T-helper 17 cell (primary cell): Measurements from ENCODE around the gene MLN. TPM values are rescaled to one million over a fixed set of nuclear protein-coding genes. Genes with fewer than 3 reads are reported as not detected.

ENCODE experiments used
- ATAC-seq: fragments of 150-1000 bp; cut with Tn5 transposase; 2 replicates; pipeline ENCODE4 v1.10.0; 2021; ENCODE audit warnings: mild to moderate bottlenecking, moderate library complexity
- DNase-seq, 3 donors: peaks; one replicate each; pipeline versions ENCODE4 v3.0.0 to v3.0.0-alpha.2; 2020 to 2021
- H3K9me3 ChIP-seq: one replicate; pipeline ENCODE4 v1.7.0; 2013; ENCODE audit warnings: low read length, mild to moderate bottlenecking; ENCODE audit not compliant: control insufficient read depth, poor library complexity, severe bottlenecking
- H3K27ac Mint-ChIP-seq: one replicate; pipeline ENCODE4 v1.8.0; 2022; ENCODE audit warnings: mild to moderate bottlenecking, moderate library complexity, mixed read lengths
- H3K27me3 Mint-ChIP-seq: one replicate; pipeline ENCODE4 v1.8.0; 2022; ENCODE audit warnings: mixed read lengths
- H3K36me3 Mint-ChIP-seq: one replicate; pipeline ENCODE4 v1.8.0; 2022; ENCODE audit warnings: low read depth, mixed read lengths
- H3K4me1 Mint-ChIP-seq: one replicate; pipeline ENCODE4 v1.8.0; 2022; ENCODE audit warnings: mild to moderate bottlenecking, mixed read lengths
- H3K4me3 Mint-ChIP-seq: one replicate; pipeline ENCODE4 v1.8.0; 2022; ENCODE audit warnings: mild to moderate bottlenecking, moderate library complexity, mixed read lengths
- total RNA-seq, 4 donors: library from RNA in 2 of 4; stranded (reverse) in 2 of 4; gene quantifications; one replicate each; pipeline ENCODE4 v1.2.3 and lab custom pipeline; 2022 to 2026

Gene MLN
- total RNA-seq, 2 donors from 2014 or later: not detected

DNA sequence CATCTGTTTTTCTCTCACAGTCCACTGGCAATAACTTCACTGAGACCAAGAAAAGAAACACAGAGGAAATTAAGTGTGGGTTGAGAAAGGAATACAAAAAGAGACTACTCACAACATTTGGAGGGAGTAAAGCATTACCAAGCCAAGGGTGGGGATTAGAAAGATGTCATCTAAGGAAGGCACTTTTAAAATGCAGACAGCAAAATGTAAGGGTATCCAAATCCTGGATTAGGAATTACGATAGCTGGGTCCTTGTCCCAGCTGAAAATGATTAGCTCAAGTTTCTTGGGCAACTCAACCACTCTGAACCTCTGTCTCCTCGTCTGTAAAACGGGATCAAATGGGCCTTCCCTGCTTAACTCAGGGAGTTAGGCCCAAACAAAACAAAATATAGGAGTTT lies 17.1 kb downstream of the MLN start:
- no peaks in the 10 kb centered on the region for H3K9me3 ChIP-seq
- DNase-seq (no peak), ATAC-seq (no peak)
- peaks cover 47% of the 10 kb centered on the region for H3K4me1 Mint-ChIP-seq
- peaks cover 11% of the 10 kb centered on the region for H3K36me3 Mint-ChIP-seq
- peak overlapping the region; percentile 98 for H3K27ac Mint-ChIP-seq
- peak overlapping the region; percentile 99 for H3K4me3 Mint-ChIP-seq
- H3K27me3 Mint-ChIP-seq: no peaks in the 10 kb centered on the region

DNA sequence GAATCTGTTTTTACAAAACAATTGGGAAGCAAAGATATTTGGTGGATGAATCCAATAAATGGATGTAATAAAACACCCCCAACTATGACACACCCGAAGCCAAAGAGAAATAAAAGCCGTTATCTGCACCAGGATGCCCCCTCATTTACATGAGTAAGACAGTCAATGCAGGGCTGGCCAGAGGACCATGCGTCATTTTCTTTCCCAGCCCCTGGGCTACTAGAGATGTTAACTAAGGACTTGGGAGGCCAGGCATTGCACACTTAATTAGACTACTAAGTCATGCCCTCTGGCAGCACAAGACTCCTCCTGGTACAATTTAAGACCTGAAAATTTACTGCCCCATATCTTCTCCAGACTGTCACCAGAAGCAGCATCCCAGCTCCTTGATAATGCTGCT lies 18.0 kb downstream of the MLN start:
- no peaks in the 10 kb centered on the region for H3K9me3 ChIP-seq
- DNase-seq (no peak), ATAC-seq (no peak)
- peaks cover 11% of the 10 kb centered on the region for H3K36me3 Mint-ChIP-seq
- H3K27ac Mint-ChIP-seq: peak overlapping the region; percentile 98
- H3K27me3 Mint-ChIP-seq: no peaks in the 10 kb centered on the region
- peak overlapping the region; percentile 64 for H3K4me3 Mint-ChIP-seq
- H3K4me1 Mint-ChIP-seq: peaks cover 47% of the 10 kb centered on the region

DNA sequence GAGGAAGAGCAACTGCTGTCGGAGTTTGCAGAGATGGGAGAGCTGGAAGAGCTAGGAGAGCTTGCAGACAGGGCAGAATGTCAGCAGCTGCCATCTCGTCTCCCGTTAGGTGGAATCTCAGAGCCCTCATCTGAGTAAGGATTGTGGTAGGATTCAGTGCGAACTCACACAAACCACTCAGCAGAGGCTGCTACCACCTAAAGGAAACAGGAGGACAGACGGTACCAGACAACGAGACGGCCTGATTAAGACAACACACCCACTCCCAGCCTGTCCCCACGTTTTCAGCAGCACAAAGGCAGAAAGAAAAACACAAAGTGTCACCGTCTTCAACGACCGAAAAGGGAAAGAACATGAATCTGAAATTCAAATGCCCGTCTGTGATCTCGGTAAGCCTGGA lies 19.0 kb downstream of the MLN start:
- Mint-ChIP-seq H3K36me3 (peaks cover 11% of the 10 kb centered on the region), H3K4me3 (peak overlapping the region; percentile 57), H3K4me1 (peaks cover 45% of the 10 kb centered on the region), H3K27ac (no peak overlapping the region), H3K27me3 (no peaks in the 10 kb centered on the region)
- ATAC-seq (no peak), DNase-seq (no peak)
- H3K9me3 ChIP-seq: no peaks in the 10 kb centered on the region

- Mint-ChIP-seq H3K27me3 (no peaks in the 10 kb centered on the region), H3K4me1 (peaks cover 40% of the 10 kb centered on the region), H3K36me3 (peaks cover 11% of the 10 kb centered on the region), H3K4me3 (peak overlapping the region; percentile 57), H3K27ac (no peak overlapping the region)
- no peaks in the 10 kb centered on the region for H3K9me3 ChIP-seq
- DNase-seq (no peak), ATAC-seq (no peak)
Observed at GRCh38 chr6:33783781-33784520, 19.9 kb downstream of the MLN start.

DNA sequence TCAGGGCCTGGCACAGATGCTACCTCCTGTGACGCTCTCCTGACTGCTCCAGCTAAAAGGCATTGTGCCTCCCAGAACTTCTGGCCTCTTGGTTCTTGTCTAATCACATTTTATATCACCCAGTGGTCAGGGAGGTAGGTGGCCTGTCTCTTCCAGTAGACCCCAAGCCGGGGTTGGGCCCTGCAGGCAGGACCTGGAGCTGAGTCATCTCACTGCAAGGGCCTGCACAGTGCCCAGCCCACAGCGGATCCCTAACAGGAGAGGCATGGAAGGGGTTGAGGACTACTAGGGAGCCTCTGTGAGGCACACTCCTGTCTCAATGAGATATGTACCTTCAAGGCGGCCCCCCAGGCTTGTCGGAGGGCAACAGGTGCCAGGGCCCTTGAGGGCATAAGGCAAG lies 21.2 kb downstream of the MLN start:
- peaks cover 35% of the 10 kb centered on the region for H3K4me1 Mint-ChIP-seq
- H3K27me3 Mint-ChIP-seq: no peaks in the 10 kb centered on the region
- peak overlapping the region; percentile 89 for H3K27ac Mint-ChIP-seq
- H3K4me3 Mint-ChIP-seq: no peak overlapping the region
- DNase-seq: no peak
- H3K36me3 Mint-ChIP-seq: peaks cover 8% of the 10 kb centered on the region
- ATAC-seq: no peak
- no peaks in the 10 kb centered on the region for H3K9me3 ChIP-seq

- no peak for DNase-seq
- Mint-ChIP-seq H3K4me1 (peaks cover 24% of the 10 kb centered on the region), H3K27ac (peak overlapping the region; percentile 89), H3K4me3 (no peak overlapping the region), H3K27me3 (no peaks in the 10 kb centered on the region), H3K36me3 (peaks cover 8% of the 10 kb centered on the region)
- no peaks in the 10 kb centered on the region for H3K9me3 ChIP-seq
- no peak for ATAC-seq
Observed at GRCh38 chr6:33781131-33781975, 22.4 kb downstream of the MLN start.

DNA sequence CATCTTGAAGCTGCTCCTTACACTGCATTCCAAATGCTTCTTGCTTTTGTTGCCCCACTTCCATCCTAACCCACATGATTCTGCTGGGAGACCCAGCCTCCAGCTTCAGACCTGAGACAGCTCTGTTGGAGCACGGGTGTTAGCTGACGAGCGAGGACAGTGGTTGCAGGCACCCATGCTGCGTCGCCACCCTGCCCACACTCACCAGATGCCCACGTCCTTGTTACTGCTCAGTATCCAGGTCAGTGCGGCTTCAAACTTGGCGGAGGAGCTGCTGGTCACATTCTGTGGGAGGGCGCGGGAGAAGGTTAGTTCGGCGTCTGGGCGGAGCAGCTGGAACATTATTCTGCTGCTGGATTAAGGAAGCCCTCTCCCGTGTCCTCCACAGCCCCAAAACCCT lies 23.9 kb downstream of the MLN start:
- no peak for DNase-seq
- Mint-ChIP-seq H3K36me3 (peaks cover 8% of the 10 kb centered on the region), H3K4me3 (no peak overlapping the region), H3K4me1 (peaks cover 13% of the 10 kb centered on the region), H3K27ac (no peak overlapping the region), H3K27me3 (no peaks in the 10 kb centered on the region)
- no peak for ATAC-seq
- no peaks in the 10 kb centered on the region for H3K9me3 ChIP-seq

GRCh38 chr6:33779290-33779689 lies 24.5 kb downstream of the MLN start:
- H3K27me3 Mint-ChIP-seq: no peaks in the 10 kb centered on the region
- H3K36me3 Mint-ChIP-seq: peaks cover 8% of the 10 kb centered on the region
- no peaks in the 10 kb centered on the region for H3K9me3 ChIP-seq
- DNase-seq (no peak), ATAC-seq (no peak)
- no peak overlapping the region for H3K27ac Mint-ChIP-seq
- no peak overlapping the region for H3K4me3 Mint-ChIP-seq
- peaks cover 9% of the 10 kb centered on the region for H3K4me1 Mint-ChIP-seq

DNA sequence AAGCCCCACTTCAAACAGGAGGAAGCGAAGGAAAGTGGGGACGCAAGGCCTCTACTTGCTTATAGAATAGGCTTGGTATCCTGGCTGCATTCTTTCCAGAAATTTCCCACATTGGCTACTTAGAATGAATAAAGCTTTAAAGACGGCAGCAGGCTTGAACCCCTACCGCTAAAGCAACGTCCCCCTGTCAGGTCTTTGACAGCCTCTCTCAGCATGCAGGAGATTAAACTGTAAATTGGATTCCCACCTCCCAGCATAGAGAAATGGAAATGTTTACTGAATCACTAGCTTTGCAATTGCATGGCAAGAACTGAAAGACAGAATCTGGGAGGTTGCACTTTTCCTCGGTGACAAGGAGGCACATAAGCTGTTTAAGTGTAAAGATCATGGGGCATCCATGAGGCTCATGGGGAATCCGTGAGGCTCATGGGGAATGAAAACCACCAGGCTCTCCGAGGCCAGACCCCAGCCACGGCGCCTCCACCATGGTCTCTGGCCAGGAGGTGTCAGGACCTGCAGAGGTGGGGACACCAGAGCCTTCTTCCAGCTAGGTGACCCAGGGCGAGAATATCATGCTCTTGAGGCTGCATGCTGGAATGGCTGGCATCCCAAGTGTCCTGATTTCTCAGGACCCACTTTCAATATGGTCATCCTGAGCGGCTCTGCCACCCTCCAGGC lies 25.2 kb downstream of the MLN start:
- no peak overlapping the region for H3K27ac Mint-ChIP-seq
- H3K36me3 Mint-ChIP-seq: peaks cover 8% of the 10 kb centered on the region
- no peak overlapping the region for H3K4me3 Mint-ChIP-seq
- DNase-seq: no peak
- H3K4me1 Mint-ChIP-seq: peaks cover 9% of the 10 kb centered on the region
- H3K9me3 ChIP-seq: no peaks in the 10 kb centered on the region
- ATAC-seq: no peak
- no peaks in the 10 kb centered on the region for H3K27me3 Mint-ChIP-seq

GRCh38 chr6:33777398-33778388 lies 26.1 kb downstream of the MLN start:
- Mint-ChIP-seq H3K27me3 (no peaks in the 10 kb centered on the region), H3K4me1 (peaks cover 11% of the 10 kb centered on the region), H3K36me3 (peaks cover 8% of the 10 kb centered on the region), H3K4me3 (no peak overlapping the region), H3K27ac (no peak overlapping the region)
- H3K9me3 ChIP-seq: no peaks in the 10 kb centered on the region
- DNase-seq: no peak
- no peak for ATAC-seq

GRCh38 chr6:33776764-33777163 lies 27.0 kb downstream of the MLN start:
- H3K4me3 Mint-ChIP-seq: no peak overlapping the region
- H3K36me3 Mint-ChIP-seq: peaks cover 2% of the 10 kb centered on the region
- no peaks in the 10 kb centered on the region for H3K27me3 Mint-ChIP-seq
- ATAC-seq (no peak), DNase-seq (no peak)
- no peak overlapping the region for H3K27ac Mint-ChIP-seq
- H3K9me3 ChIP-seq: no peaks in the 10 kb centered on the region
- H3K4me1 Mint-ChIP-seq: peaks cover 4% of the 10 kb centered on the region

DNA sequence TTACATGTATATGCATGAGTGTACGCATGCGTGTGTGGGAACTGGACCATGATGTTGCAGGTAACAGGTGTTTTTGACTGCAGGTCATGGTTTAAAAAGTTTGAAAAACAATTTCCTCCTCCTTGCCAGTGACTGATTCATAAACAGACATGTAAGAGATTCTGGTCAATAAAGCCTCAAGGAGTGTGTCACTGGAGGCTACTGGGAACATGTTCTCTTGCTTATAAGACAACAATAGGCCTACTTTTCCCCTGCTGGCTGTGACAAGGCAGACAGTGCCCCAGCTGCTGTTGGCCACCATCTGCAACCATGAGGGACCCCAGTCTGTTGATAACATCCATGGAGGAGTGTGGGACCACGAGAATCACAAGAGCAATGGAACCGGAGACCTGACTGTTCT lies 27.6 kb downstream of the MLN start:
- Mint-ChIP-seq H3K27ac (no peak overlapping the region), H3K36me3 (peaks cover 2% of the 10 kb centered on the region), H3K4me3 (no peak overlapping the region), H3K4me1 (peaks cover 6% of the 10 kb centered on the region), H3K27me3 (no peaks in the 10 kb centered on the region)
- no peaks in the 10 kb centered on the region for H3K9me3 ChIP-seq
- DNase-seq: no peak
- ATAC-seq: no peak
